HepG2 (cell line): ENCODE data around the gene AHCTF1. TPM values are rescaled to one million over a fixed set of nuclear protein-coding genes. Genes with fewer than 3 reads are reported as not detected.

Source experiments
- ELK4 ChIP-seq: sonication (generic); formaldehyde crosslinking; IDR thresholded peaks from 2 replicates; pipeline ENCODE4 v1.9.0; 2021; ENCODE audit warnings: missing genetic modification reagents, borderline replicate concordance
- FOXK1 ChIP-seq: sonication (generic); formaldehyde crosslinking; IDR thresholded peaks from 2 replicates; pipeline ENCODE4 v1.4.0; 2020; ENCODE audit warnings: low read depth, missing genetic modification reagents, borderline replicate concordance
- SIN3A ChIP-seq: IDR thresholded peaks from 2 replicates; pipeline ENCODE4 v1.6.1; 2011; ENCODE audit warnings: low read depth, mild to moderate bottlenecking, control low read depth, low read length, borderline replicate concordance
- SKIL ChIP-seq: sonication (generic); formaldehyde crosslinking; IDR thresholded peaks from 2 replicates; pipeline ENCODE4 v1.8.0; 2022; ENCODE audit warnings: missing genetic modification reagents, mild to moderate bottlenecking, moderate library complexity, borderline replicate concordance
- ZBTB38 ChIP-seq: sonication (generic); formaldehyde crosslinking; IDR thresholded peaks from 2 replicates; pipeline ENCODE4 v1.5.1; 2020; ENCODE audit warnings: mild to moderate bottlenecking, missing genetic modification reagents
- ZNF234 ChIP-seq: sonication (generic); formaldehyde crosslinking; conservative IDR thresholded peaks from 2 replicates; pipeline ENCODE4 v1.5.1; 2020; ENCODE audit warnings: mild to moderate bottlenecking, missing genetic modification reagents
- ZNF350 ChIP-seq: sonication (generic); formaldehyde crosslinking; IDR thresholded peaks from 2 replicates; pipeline ENCODE4 v1.4.0; 2020; ENCODE audit warnings: mild to moderate bottlenecking, low read depth, missing genetic modification reagents, borderline replicate concordance
- ZNF432 ChIP-seq: sonication (generic); formaldehyde crosslinking; IDR thresholded peaks from 2 replicates; pipeline ENCODE4 v1.5.0; 2020; ENCODE audit warnings: missing genetic modification reagents, mild to moderate bottlenecking, borderline replicate concordance
- ZNF512B ChIP-seq: sonication (generic); formaldehyde crosslinking; IDR thresholded peaks from 2 replicates; pipeline ENCODE4 v1.5.1; 2020; ENCODE audit warnings: missing genetic modification reagents, mild to moderate bottlenecking, borderline replicate concordance
- ZNF615 ChIP-seq: sonication (generic); formaldehyde crosslinking; IDR thresholded peaks from 2 replicates; pipeline ENCODE4 v1.5.0; 2020; ENCODE audit warnings: mild to moderate bottlenecking, missing genetic modification reagents, borderline replicate concordance
- ZNF790 ChIP-seq: sonication (generic); formaldehyde crosslinking; IDR thresholded peaks from 2 replicates; pipeline ENCODE4 v1.8.0; 2022; ENCODE audit warnings: missing genetic modification reagents, mild to moderate bottlenecking, borderline replicate concordance
- polyA plus RNA-seq, 8 experiments: library from polyadenylated mRNA; depleted of rRNA in 3 of 8; stranded (reverse) in 7 of 8; unstranded in 1 of 8; fragments of >200 nt; fragmentation: Illumina TruSeq in 4 of 8; extraction: Trizol in 4 of 8; gene quantifications; 2 replicates each; pipeline versions ENCODE4 v1.2.1 to v1.2.3, GENCODE V29; 2011 to 2016; ENCODE audit warnings: low read depth in 4 of 8, missing spikeins in 1 of 8, mixed read lengths in 1 of 8; ENCODE audit not compliant: insufficient read depth in 1 of 8
- total RNA-seq, 5 experiments: library from RNA; depleted of rRNA; stranded (reverse); fragments of >200 nt; fragmentation: Illumina TruSeq; extraction: Trizol; gene quantifications; 2 replicates each; pipeline ENCODE4 v1.2.3, GENCODE V29; 2016; ENCODE audit warnings: low read depth in 1 of 5
- TF ChIP-seq, protein P1 (sequence below): fragments of 450-650 bp; IDR thresholded peaks from 2 replicates; pipeline ENCODE4 v1.6.1; 2016
- TF ChIP-seq, protein P2 (sequence below): sonication (generic); formaldehyde crosslinking; IDR thresholded peaks from 2 replicates; pipeline ENCODE4 v1.5.0; 2020; ENCODE audit warnings: mild to moderate bottlenecking, missing genetic modification reagents, moderate library complexity

AHCTF1 gene
- total and polyA plus RNA-seq, 2 of the 13 experiments (the other 11 are each of a cell fraction or from before 2014, with no cell fraction given) = 16.6 to 45.9 TPM

GRCh38 chr1:246931549-246932365, at the start of gene AHCTF1 (continued):
- TF ChIP-seq ZNF350 (CRISPR knock-in tag) (peak; percentile 83; the same call in 1 of the 2 replicates), ZNF234 (CRISPR knock-in tag) (no peak), FOXK1 (CRISPR knock-in tag) (peak; percentile 41; the same call in 1 of the 2 replicates), SIN3A (peak; percentile 93; the same call in 1 of the 2 replicates), ZNF615 (CRISPR knock-in tag) (no peak), ZBTB38 (CRISPR knock-in tag) (peak; percentile 75), ELK4 (CRISPR knock-in tag) (no peak), ZNF790 (CRISPR knock-in tag) (peak; percentile 52; the same call in 1 of the 2 replicates), ZNF432 (CRISPR knock-in tag) (no peak), SKIL (CRISPR knock-in tag) (no peak; the same call in 1 of the 2 replicates), ZNF512B (CRISPR knock-in tag) (no peak)
- TF ChIP-seq, protein P1, sequence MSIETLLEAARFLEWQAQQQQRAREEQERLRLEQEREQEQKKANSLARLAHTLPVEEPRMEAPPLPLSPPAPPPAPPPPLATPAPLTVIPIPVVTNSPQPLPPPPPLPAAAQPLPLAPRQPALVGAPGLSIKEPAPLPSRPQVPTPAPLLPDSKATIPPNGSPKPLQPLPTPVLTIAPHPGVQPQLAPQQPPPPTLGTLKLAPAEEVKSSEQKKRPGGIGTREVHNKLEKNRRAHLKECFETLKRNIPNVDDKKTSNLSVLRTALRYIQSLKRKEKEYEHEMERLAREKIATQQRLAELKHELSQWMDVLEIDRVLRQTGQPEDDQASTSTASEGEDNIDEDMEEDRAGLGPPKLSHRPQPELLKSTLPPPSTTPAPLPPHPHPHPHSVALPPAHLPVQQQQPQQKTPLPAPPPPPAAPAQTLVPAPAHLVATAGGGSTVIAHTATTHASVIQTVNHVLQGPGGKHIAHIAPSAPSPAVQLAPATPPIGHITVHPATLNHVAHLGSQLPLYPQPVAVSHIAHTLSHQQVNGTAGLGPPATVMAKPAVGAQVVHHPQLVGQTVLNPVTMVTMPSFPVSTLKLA = no peak
- TF ChIP-seq, protein P2, sequence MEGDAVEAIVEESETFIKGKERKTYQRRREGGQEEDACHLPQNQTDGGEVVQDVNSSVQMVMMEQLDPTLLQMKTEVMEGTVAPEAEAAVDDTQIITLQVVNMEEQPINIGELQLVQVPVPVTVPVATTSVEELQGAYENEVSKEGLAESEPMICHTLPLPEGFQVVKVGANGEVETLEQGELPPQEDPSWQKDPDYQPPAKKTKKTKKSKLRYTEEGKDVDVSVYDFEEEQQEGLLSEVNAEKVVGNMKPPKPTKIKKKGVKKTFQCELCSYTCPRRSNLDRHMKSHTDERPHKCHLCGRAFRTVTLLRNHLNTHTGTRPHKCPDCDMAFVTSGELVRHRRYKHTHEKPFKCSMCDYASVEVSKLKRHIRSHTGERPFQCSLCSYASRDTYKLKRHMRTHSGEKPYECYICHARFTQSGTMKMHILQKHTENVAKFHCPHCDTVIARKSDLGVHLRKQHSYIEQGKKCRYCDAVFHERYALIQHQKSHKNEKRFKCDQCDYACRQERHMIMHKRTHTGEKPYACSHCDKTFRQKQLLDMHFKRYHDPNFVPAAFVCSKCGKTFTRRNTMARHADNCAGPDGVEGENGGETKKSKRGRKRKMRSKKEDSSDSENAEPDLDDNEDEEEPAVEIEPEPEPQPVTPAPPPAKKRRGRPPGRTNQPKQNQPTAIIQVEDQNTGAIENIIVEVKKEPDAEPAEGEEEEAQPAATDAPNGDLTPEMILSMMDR (CRISPR knock-in tag) = 0 out of 2 replicates have a peak, but pooled peaks have one; percentile 19
